Activated T-helper 1 cell treated with anti-CD3 and anti-CD28 coated beads, Interleukin-12 subunit alpha, Interleukin-12 subunit beta, Interleukin-2, Interleukin-4 antibody, amounts not matched to agents 30 ng/mL and 10 ng/mL and 1 ng/mL, durations not matched to agents 14 hours and 24 hours and 36 hours (primary cell): ENCODE results near the gene NFKBIA. TPM values are rescaled to one million over a fixed set of nuclear protein-coding genes. Genes with fewer than 3 reads are reported as not detected.
"Not testable (repeated sequence)": the region's sequence is repeated elsewhere in the genome, so short reads cannot be mapped to it uniquely, and the experiment has no call there.

Source experiments
- DNase-seq: peaks from one replicate; pipeline ENCODE4 v3.0.0; 2021; ENCODE audit warnings: low spot score
- H3K27ac Mint-ChIP-seq: one replicate; pipeline ENCODE4 v1.8.0; 2021; ENCODE audit warnings: mild to moderate bottlenecking, mixed read lengths
- H3K27me3 Mint-ChIP-seq: one replicate; pipeline ENCODE4 v1.8.0; 2022; ENCODE audit warnings: mild to moderate bottlenecking, moderate library complexity, mixed read lengths; ENCODE audit not compliant: insufficient read depth
- H3K36me3 Mint-ChIP-seq: one replicate; pipeline ENCODE4 v1.8.0; 2021; ENCODE audit warnings: low read depth, mixed read lengths
- H3K4me1 Mint-ChIP-seq: one replicate; pipeline ENCODE4 v1.8.0; 2021; ENCODE audit warnings: low read depth, mixed read lengths
- H3K4me3 Mint-ChIP-seq: one replicate; pipeline ENCODE4 v1.8.0; 2021; ENCODE audit warnings: mild to moderate bottlenecking, moderate library complexity, mixed read lengths
- H3K9me3 Mint-ChIP-seq: one replicate; pipeline ENCODE4 v1.8.0; 2021; ENCODE audit warnings: mixed read lengths
- intact Hi-C: fragments of 100-400 bp; cut with micrococcal nuclease; formaldehyde crosslinking; loops from one replicate; pipeline ENCODE4 v1.15.1; 2024
- total RNA-seq: library from RNA; stranded (reverse); gene quantifications from 2 replicates; pipeline ENCODE4 v1.2.3, GENCODE V29; 2022

The NFKBIA gene
- total RNA-seq, 1 donor from 2014 or later: 599 TPM

- Mint-ChIP-seq H3K9me3 (no peaks in the 10 kb centered on the region), H3K27ac (no peak overlapping the region), H3K36me3 (no peaks in the 10 kb centered on the region), H3K27me3 (peaks cover 8% of the 10 kb centered on the region), H3K4me1 (no peaks in the 10 kb centered on the region), H3K4me3 (no peak overlapping the region)
- no peak for DNase-seq
- intact Hi-C loops: no loop called here
Observed at GRCh38 chr14:35384455-35385041, 20.0 kb downstream of the NFKBIA start.

DNA sequence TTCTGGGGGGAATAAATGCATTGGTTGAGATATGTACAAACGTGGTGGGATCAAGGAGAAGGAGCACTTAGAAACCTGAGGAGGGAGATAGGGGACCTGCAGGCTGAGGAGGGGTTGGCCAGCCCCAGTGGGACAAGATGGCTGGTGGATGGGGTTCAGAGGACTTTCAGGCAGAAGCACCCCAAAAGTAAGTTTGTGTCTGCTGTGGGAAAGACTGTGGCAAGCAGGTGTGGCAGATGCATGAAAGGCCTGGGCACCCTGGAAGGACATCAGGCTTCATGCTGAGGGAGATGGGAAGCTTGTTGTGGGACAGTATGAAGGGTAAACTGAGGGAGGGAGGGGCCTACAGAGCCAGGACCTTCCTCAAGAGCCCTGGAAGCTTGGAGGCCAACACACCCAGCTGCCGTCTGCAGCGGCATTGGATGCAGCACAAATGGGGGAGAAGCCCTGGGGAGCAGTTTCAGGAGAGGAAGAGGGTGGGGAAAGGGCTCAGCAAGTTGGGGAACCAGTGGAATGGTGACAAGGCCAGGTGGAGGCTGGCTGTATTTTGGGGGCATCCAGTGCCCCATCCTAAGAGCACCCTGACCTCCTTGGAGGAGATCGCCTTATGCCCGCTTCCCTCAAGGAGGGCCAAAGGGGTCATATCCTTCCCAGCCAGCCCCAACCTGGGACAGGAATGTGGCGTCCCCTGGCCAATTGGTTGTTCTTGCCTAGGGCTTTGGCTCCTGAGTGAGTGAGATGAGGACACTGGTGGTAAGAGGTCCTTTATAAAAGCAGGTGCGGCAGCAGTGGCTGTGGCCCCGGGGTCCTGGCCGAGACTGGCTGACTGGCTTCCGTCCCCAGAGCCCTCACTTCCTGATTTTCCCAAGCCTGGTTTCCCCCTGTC lies 20.7 kb downstream of the NFKBIA start:
- Mint-ChIP-seq H3K9me3 (no peaks in the 10 kb centered on the region), H3K36me3 (no peaks in the 10 kb centered on the region), H3K27ac (no peak overlapping the region), H3K4me3 (no peak overlapping the region), H3K27me3 (peaks cover 6% of the 10 kb centered on the region), H3K4me1 (no peaks in the 10 kb centered on the region)
- DNase-seq: no peak
- intact Hi-C loops: no loop called here

DNA sequence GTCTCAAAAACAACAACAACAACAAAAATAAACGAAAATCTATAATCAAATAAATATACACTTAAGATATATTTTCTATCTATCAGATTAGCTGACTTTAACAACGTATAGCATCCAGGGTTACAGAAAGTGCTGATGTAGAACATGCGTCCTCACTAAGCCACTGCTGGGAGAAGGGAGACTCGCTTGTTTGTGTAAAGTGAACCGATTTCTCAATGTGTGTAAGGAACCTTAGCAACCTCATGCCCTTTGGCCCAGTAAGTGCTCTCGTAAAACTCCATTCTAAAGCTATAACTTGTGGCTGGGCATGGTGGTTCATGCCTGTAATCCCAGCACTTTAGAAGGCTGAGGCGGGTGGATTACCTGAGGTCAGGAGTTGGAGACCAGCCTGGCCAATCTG lies 23.8 kb downstream of the NFKBIA start:
- Mint-ChIP-seq H3K27ac (no peak overlapping the region), H3K4me3 (no peak overlapping the region), H3K27me3 (peaks cover 3% of the 10 kb centered on the region), H3K36me3 (no peaks in the 10 kb centered on the region), H3K9me3 (no peaks in the 10 kb centered on the region), H3K4me1 (peaks cover under 1% of the 10 kb centered on the region)
- no peak for DNase-seq
- intact Hi-C loops: no loop called here

GRCh38 chr14:35379234-35379933 lies 25.2 kb downstream of the NFKBIA start:
- DNase-seq, H3K27ac Mint-ChIP-seq, intact Hi-C loops, H3K27me3 Mint-ChIP-seq, H3K4me1 Mint-ChIP-seq, H3K36me3 Mint-ChIP-seq, H3K4me3 Mint-ChIP-seq, H3K9me3 Mint-ChIP-seq: not testable (repeated sequence)

GRCh38 chr14:35378425-35379233 lies 25.9 kb downstream of the NFKBIA start:
- no peaks in the 10 kb centered on the region for H3K9me3 Mint-ChIP-seq

DNA sequence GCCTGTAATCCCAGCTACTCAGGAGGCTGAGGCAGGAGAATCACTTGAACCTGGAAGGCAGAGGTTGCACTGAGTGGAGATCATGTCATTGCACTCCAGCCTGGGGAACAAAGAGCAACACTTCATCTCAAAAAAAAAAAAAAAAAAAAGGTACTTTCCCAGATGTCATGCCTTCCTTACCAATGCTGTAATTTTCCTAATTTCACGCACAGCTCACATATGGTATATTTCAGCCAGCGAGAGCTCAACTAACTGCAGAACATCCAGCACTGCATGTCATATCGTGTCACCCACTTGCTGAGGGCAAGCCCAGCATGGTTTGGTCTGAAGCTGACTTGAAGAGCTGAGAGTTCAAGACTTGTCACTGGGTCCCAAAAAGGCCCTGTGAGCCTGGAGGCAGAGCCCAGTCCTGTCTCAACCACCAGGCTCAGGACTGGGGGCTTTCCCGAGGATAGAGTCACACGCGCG lies 29.0 kb downstream of the NFKBIA start:
- H3K27me3 Mint-ChIP-seq: peaks cover 3% of the 10 kb centered on the region

More at GRCh38 chr14:35378425-35379233, 25.9 kb downstream of the NFKBIA start:
- intact Hi-C loops: no loop called here
- H3K27ac Mint-ChIP-seq: no peak overlapping the region
- DNase-seq: no peak
- H3K27me3 Mint-ChIP-seq: peaks cover 3% of the 10 kb centered on the region
- no peaks in the 10 kb centered on the region for H3K36me3 Mint-ChIP-seq
- H3K4me1 Mint-ChIP-seq: peaks cover 5% of the 10 kb centered on the region
- H3K4me3 Mint-ChIP-seq: no peak overlapping the region

DNA sequence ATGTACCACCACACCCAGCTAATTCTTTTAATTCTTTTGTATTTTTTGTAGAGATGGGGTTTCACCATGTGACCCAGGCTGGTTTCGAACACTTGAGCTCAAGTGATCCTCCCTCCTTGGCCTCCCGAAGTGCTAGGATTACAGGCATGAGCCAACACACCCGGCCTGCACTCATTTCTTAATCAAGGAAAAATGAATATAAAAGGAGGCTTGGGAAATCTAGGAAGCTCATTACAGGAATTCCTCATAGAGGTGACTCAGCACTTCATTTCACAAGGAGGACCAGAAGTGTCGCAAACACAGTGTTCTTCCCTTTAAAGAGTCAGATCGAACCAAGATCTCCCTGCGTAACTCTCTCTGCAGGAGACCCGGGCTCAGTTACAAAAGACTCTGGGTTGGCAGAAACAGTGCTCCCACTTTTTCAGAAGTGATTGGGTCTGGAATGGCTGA lies 30.3 kb downstream of the NFKBIA start:
- H3K9me3 Mint-ChIP-seq: peaks cover 8% of the 10 kb centered on the region
- peaks cover 26% of the 10 kb centered on the region for H3K4me1 Mint-ChIP-seq
- no peaks in the 10 kb centered on the region for H3K36me3 Mint-ChIP-seq
- no peak overlapping the region for H3K4me3 Mint-ChIP-seq
- DNase-seq: no peak
- H3K27me3 Mint-ChIP-seq: peaks cover 3% of the 10 kb centered on the region
- no peak overlapping the region for H3K27ac Mint-ChIP-seq
- intact Hi-C loops: no loop called here

More for the DNA sequence above, 29.0 kb downstream of the NFKBIA start:
- peaks cover 8% of the 10 kb centered on the region for H3K9me3 Mint-ChIP-seq
- H3K4me3 Mint-ChIP-seq: no peak overlapping the region
- H3K27ac Mint-ChIP-seq: no peak overlapping the region
- intact Hi-C loops: no loop called here
- peaks cover 18% of the 10 kb centered on the region for H3K4me1 Mint-ChIP-seq
- no peaks in the 10 kb centered on the region for H3K36me3 Mint-ChIP-seq
- DNase-seq: no peak

- peaks cover 31% of the 10 kb centered on the region for H3K4me1 Mint-ChIP-seq
- H3K4me3 Mint-ChIP-seq, intact Hi-C loops, H3K27me3 Mint-ChIP-seq, H3K36me3 Mint-ChIP-seq, H3K27ac Mint-ChIP-seq, DNase-seq, H3K9me3 Mint-ChIP-seq: not testable (repeated sequence)
Observed at GRCh38 chr14:35373208-35373607, 31.3 kb downstream of the NFKBIA start.

DNA sequence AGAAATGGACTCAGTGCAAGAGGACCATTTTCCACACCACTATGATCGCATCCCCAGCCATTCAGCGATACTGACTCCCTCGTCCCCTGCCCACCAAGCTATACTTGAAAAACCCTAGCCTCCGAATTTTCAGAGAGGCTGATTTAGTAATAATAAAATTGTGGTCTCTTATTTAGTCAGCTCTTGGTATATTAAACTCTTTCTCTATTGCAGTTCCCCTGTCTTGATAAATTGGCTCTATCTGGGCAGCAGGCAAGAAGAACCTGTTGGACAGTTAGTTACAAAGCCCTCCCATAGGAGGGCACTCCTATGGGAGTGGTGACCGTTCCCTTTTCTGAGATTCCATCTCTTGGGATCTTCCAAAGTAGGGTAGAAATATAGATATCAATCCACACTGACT lies 33.6 kb downstream of the NFKBIA start:
- Mint-ChIP-seq H3K36me3 (no peaks in the 10 kb centered on the region), H3K27me3 (no peaks in the 10 kb centered on the region), H3K9me3 (peaks cover 8% of the 10 kb centered on the region), H3K27ac (no peak overlapping the region), H3K4me3 (no peak overlapping the region), H3K4me1 (peaks cover 52% of the 10 kb centered on the region)
- DNase-seq: no peak
- intact Hi-C loops: no loop called here

DNA sequence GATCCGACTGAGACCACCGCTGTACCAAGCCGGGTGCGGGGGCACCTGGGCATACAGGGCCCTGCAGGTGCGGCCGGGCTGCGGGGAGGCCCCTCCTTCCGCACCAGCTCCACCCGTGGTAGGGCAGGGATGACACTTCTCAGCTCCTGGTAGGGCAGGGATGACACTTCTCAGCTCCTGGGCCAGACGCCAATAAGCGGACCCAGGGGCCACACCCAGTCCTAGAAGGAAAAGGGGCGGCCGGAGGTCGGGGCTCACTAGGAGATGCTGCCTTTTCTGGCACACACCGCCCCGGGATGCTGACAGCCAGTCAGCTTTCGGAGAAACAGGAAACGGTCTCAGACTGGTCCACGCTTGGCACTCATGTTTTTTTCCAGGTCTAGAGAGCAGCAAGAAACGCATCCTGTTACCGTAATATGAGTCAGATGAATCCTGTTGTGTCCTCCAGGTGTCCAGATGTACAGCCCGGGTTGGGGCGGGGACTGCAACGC lies 34.8 kb downstream of the NFKBIA start:
- Mint-ChIP-seq H3K36me3 (no peaks in the 10 kb centered on the region), H3K9me3 (peaks cover 8% of the 10 kb centered on the region), H3K4me3 (no peak overlapping the region), H3K4me1 (peaks cover 58% of the 10 kb centered on the region), H3K27me3 (no peaks in the 10 kb centered on the region), H3K27ac (no peak overlapping the region)
- intact Hi-C loops: no loop called here
- no peak for DNase-seq

- intact Hi-C loops: no loop called here
- Mint-ChIP-seq H3K4me3 (no peak overlapping the region), H3K27ac (peak overlapping the region; percentile 65), H3K4me1 (peaks cover 58% of the 10 kb centered on the region), H3K36me3 (no peaks in the 10 kb centered on the region), H3K27me3 (no peaks in the 10 kb centered on the region), H3K9me3 (peaks cover 8% of the 10 kb centered on the region)
- no peak for DNase-seq
Observed at GRCh38 chr14:35368583-35369392, 35.8 kb downstream of the NFKBIA start.

DNA sequence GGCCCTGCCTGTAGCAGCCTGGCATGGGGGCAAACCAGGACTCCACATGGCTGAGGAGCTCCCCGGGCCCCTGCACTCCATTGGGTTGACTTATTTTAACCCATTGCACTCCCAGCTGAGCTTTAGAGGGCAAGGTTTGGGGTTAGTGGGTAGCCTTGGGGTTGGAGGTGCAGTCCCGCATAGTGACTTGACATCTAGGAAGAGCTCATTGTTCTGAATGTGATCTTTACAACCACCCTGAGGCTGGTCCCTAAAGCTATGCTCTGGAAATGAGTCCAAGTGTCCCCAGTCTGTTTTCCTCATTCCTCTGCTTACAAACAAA lies 36.4 kb downstream of the NFKBIA start:
- Mint-ChIP-seq H3K4me1 (peaks cover 57% of the 10 kb centered on the region), H3K36me3 (no peaks in the 10 kb centered on the region), H3K4me3 (no peak overlapping the region), H3K27ac (peak overlapping the region; percentile 65), H3K27me3 (no peaks in the 10 kb centered on the region), H3K9me3 (peaks cover 8% of the 10 kb centered on the region)
- no peak for DNase-seq
- intact Hi-C loops: no loop called here
